Thoracic aorta (tissue), 2 donors: Measurements from ENCODE around the gene PITX3. TPM values are rescaled to one million over a fixed set of nuclear protein-coding genes. Genes with fewer than 3 reads are reported as not detected.

Experiments used
- ATAC-seq: fragments of 150-250 bp; one replicate; pipeline ENCODE4 v1.8.0; 2017; ENCODE audit warnings: low read depth; ENCODE audit not compliant: insufficient number of reproducible peaks, low FRiP score
- DNase-seq: peaks from one replicate; pipeline ENCODE4 v3.0.0-alpha.2; 2020; ENCODE audit warnings: low spot score
- H3K27ac ChIP-seq, 2 donors: fragments of 200-600 bp; sonication (generic); 1 replicate in 1 of 2; 2 replicates in 1 of 2; pipeline ENCODE4 v1.5.1; 2016; ENCODE audit warnings: mild to moderate bottlenecking in 2 of 2, moderate library complexity in 2 of 2
- H3K27me3 ChIP-seq: fragments of 200-600 bp; sonication (generic); replicated peaks from 2 replicates; pipeline ENCODE4 v1.6.0; 2016; ENCODE audit warnings: mild to moderate bottlenecking; ENCODE audit not compliant: insufficient read depth
- H3K36me3 ChIP-seq: fragments of 200-600 bp; sonication (generic); one replicate; pipeline ENCODE4 v1.5.1; 2016
- H3K4me1 ChIP-seq, 2 donors: fragments of 200-600 bp; sonication (generic); 1 replicate in 1 of 2; 2 replicates in 1 of 2; pipeline versions ENCODE4 v1.5.1 to v1.6.0; 2016; ENCODE audit warnings: low read depth in 2 of 2, mild to moderate bottlenecking in 1 of 2; ENCODE audit not compliant: control insufficient read depth in 1 of 2
- H3K4me3 ChIP-seq: fragments of 200-600 bp; sonication (generic); 2 replicates; pipeline ENCODE4 v1.5.1; 2016; ENCODE audit warnings: mild to moderate bottlenecking
- H3K9me3 ChIP-seq: fragments of 200-600 bp; sonication (generic); 2 replicates; pipeline ENCODE4 v1.5.1; 2016
- total RNA-seq, 2 donors: library from RNA; depleted of rRNA; stranded (reverse); fragments of >200 nt; gene quantifications; one replicate each; pipeline versions ENCODE4 v1.1.0 to v1.2.3, GENCODE V29; 2016
- TF ChIP-seq, protein P1 (sequence below): fragments of 200-600 bp; sonication (generic); IDR thresholded peaks from one replicate; pipeline ENCODE4 v1.5.1; 2019; ENCODE audit warnings: antibody characterized with exemption

Gene PITX3
- total RNA-seq, 2 donors from 2014 or later: not detected

DNA sequence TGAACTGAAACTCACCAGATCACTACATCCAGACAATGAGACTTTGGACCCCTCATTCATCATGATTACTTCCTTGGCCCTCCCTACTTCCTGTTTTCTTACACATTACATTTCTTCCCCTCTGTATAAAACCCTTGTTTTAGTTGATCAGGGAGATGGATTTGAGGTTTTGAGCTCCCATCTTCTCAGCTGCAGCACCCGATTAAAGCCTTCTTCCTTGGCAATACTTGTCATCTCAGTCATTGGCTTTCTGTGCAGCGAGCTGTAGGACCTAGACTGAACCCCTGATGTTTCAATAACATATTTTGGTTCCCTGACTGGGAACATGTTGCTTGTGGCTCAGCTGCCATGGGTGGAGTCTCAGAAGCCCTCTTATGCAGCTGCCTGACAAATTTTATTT, 56.0 kb downstream of the PITX3 start:
- Histone ChIP-seq H3K4me1 (no peaks in the 10 kb centered on the region), H3K27ac (no peak overlapping the region), H3K36me3 (no peaks in the 10 kb centered on the region), H3K9me3 (no peaks in the 10 kb centered on the region), H3K4me3 (no peak overlapping the region), H3K27me3 (no peaks in the 10 kb centered on the region)
- no peak for ATAC-seq
- DNase-seq: no peak
- TF ChIP-seq, protein P1, sequence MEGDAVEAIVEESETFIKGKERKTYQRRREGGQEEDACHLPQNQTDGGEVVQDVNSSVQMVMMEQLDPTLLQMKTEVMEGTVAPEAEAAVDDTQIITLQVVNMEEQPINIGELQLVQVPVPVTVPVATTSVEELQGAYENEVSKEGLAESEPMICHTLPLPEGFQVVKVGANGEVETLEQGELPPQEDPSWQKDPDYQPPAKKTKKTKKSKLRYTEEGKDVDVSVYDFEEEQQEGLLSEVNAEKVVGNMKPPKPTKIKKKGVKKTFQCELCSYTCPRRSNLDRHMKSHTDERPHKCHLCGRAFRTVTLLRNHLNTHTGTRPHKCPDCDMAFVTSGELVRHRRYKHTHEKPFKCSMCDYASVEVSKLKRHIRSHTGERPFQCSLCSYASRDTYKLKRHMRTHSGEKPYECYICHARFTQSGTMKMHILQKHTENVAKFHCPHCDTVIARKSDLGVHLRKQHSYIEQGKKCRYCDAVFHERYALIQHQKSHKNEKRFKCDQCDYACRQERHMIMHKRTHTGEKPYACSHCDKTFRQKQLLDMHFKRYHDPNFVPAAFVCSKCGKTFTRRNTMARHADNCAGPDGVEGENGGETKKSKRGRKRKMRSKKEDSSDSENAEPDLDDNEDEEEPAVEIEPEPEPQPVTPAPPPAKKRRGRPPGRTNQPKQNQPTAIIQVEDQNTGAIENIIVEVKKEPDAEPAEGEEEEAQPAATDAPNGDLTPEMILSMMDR: no peak

DNA sequence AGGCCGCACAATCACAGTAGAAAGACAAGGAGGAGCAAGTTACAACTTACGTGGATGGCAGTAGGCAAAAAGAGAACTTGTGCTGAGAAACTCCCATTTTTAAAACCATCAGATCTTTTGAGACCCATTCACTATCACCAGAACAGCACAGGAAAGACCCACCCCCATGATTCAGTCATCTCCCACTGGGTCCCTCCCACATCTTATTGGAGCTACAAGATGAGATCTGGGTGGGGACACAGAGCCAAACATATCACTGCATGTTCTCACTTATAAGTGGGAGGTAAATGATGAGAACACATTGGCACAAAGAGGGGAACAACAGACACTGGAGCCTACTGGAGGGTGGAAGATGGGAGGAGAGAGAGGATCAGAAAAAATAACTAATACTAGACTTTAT, 56.7 kb downstream of the PITX3 start:
- H3K27ac ChIP-seq: no peak overlapping the region
- DNase-seq (no peak), ATAC-seq (no peak)
- H3K9me3 ChIP-seq: no peaks in the 10 kb centered on the region
- no peaks in the 10 kb centered on the region for H3K27me3 ChIP-seq
- H3K4me3 ChIP-seq: no peak overlapping the region
- H3K36me3 ChIP-seq: no peaks in the 10 kb centered on the region
- TF ChIP-seq, protein P1: no peak
- H3K4me1 ChIP-seq: no peaks in the 10 kb centered on the region

Other genes with a start within 250 kb of the PITX3 start
- 10 to 100 TPM; 21.1 TPM for gene ARMH3, start 185.3 kb downstream of the PITX3 start, total RNA-seq
- 10 to 100 TPM; 21.8 to 22.3 TPM for gene HPS6, start 176.2 kb downstream of the PITX3 start, total RNA-seq
- gene LDB1, start 121.1 kb downstream of the PITX3 start, total RNA-seq: 10 to 100 TPM; 49.3 to 49.8 TPM
- gene PPRC1, start 108.5 kb downstream of the PITX3 start, total RNA-seq: 10 to 100 TPM; 18.0 to 56.4 TPM
- gene NOLC1, start 89.1 kb downstream of the PITX3 start, total RNA-seq: 100 to 1,000 TPM in 1 of 2 donors, 10 to 100 TPM in 1; 34.1 to 104 TPM
- gene ELOVL3, start 15.2 kb downstream of the PITX3 start, total RNA-seq: not detected
- gene GBF1, start 4.0 kb upstream of the PITX3 start, total RNA-seq: 10 to 100 TPM; 38.1 to 44.9 TPM
- gene NFKB2, start 154.2 kb upstream of the PITX3 start, total RNA-seq: 10 to 100 TPM; 26.8 to 40.9 TPM
- under 1 TPM in 1 of 2 donors, not detected in 1; 0.21 TPM for gene PSD, start 177.3 kb upstream of the PITX3 start, total RNA-seq
- gene FBXL15, start 179.3 kb upstream of the PITX3 start, total RNA-seq: 10 to 100 TPM; 19.8 to 24.0 TPM
- 10 to 100 TPM; 40.8 to 53.2 TPM for gene CUEDC2, start 191.1 kb upstream of the PITX3 start, total RNA-seq
- not detected for gene C10orf95, start 210.0 kb upstream of the PITX3 start, total RNA-seq